Fibroblast of lung (primary cell): ENCODE results near the gene KCNJ10.

Source experiments
- EZH2 ChIP-seq: IDR thresholded peaks from 2 replicates; pipeline ENCODE4 v1.5.1; 2012; ENCODE audit warnings: low read length, control low read depth, mild to moderate bottlenecking; ENCODE audit errors: missing control alignments
- TF ChIP-seq, protein P1 (sequence below), 2 donors: IDR thresholded peaks in 1 of 2; conservative IDR thresholded peaks in 1 of 2; 1 replicate in 1 of 2; 2 replicates in 1 of 2; pipeline ENCODE4 v1.5.1; 2011 to 2012; ENCODE audit warnings: low read length in 2 of 2, control low read depth in 1 of 2, inconsistent platforms in 1 of 2, low read depth in 1 of 2, mild to moderate bottlenecking in 1 of 2

DNA sequence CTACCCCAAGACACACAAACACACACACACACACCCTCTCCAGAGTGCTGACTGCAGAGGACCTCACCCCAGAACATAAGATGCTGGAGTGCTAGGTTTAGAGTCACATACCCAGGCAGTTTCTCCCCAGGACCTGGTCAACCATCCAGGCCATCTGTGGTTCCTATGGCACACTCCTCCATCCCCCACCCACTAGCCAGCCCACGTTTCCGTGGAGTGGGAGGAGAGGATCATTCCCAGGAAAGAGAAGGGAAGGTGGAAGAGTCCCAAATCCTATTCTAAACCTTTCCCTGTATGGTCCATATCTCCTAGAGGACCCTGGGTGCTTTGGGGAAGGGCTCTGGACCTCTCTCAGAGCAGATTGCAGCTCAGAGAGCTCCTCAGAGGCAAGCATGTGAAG lies 12.5 kb upstream of the KCNJ10 start:
- TF ChIP-seq, protein P1, sequence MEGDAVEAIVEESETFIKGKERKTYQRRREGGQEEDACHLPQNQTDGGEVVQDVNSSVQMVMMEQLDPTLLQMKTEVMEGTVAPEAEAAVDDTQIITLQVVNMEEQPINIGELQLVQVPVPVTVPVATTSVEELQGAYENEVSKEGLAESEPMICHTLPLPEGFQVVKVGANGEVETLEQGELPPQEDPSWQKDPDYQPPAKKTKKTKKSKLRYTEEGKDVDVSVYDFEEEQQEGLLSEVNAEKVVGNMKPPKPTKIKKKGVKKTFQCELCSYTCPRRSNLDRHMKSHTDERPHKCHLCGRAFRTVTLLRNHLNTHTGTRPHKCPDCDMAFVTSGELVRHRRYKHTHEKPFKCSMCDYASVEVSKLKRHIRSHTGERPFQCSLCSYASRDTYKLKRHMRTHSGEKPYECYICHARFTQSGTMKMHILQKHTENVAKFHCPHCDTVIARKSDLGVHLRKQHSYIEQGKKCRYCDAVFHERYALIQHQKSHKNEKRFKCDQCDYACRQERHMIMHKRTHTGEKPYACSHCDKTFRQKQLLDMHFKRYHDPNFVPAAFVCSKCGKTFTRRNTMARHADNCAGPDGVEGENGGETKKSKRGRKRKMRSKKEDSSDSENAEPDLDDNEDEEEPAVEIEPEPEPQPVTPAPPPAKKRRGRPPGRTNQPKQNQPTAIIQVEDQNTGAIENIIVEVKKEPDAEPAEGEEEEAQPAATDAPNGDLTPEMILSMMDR (conservative IDR thresholded peaks at IDR 0.05 in 1 of 2, IDR thresholded peaks at IDR 0.05 in 1 of 2; ENCODE audit: low read depth in 1 of 2, low read length in 2 of 2), result no peak
- TF ChIP-seq EZH2, result no peak
